SIG-M5 treated with dmso at 0.1 percent for 504 hours (cell line): Measurements from ENCODE around the gene ABCG4.
"Not testable (repeated sequence)": the region's sequence is repeated elsewhere in the genome, so short reads cannot be mapped to it uniquely, and the experiment has no call there.

Experiments
- DNase-seq: peaks from one replicate; lab custom pipeline; 2025; ENCODE audit not compliant: unreplicated experiment; lab: John Stamatoyannopoulos, UW

Gene ABCG4

GRCh38 chr11:119149018-119149785, at the start of gene ABCG4:
Gene ABCG4 (plus strand): TSS chr11:119149052. CDS start chr11:119149966, 914 bp downstream.
- no peak for DNase-seq

GRCh38 chr11:119099711-119100110, 49.1 kb upstream of the ABCG4 start:
- no peak for DNase-seq

GRCh38 chr11:119100246-119100970, 48.4 kb upstream of the ABCG4 start:
- DNase-seq, result peak; percentile 55

- DNase-seq, result no peak
Observed at GRCh38 chr11:119100994-119101758, 47.7 kb upstream of the ABCG4 start.

GRCh38 chr11:119101759-119102423, 47.0 kb upstream of the ABCG4 start, which contains the start of gene DPAGT1:
Gene DPAGT1 (minus strand): TSS chr11:119101853. CDS start chr11:119101655, 198 bp downstream.
- DNase-seq, result peak; percentile 98

GRCh38 chr11:119103161-119103664, 45.6 kb upstream of the ABCG4 start:
- not testable (repeated sequence) for DNase-seq

GRCh38 chr11:119103793-119104192, 45.1 kb upstream of the ABCG4 start:
- DNase-seq, result no peak

- DNase-seq, result peak; percentile 94
Observed at GRCh38 chr11:119106564-119107537, 42.0 kb upstream of the ABCG4 start, which contains the start of gene C2CD2L. Gene C2CD2L (plus strand): TSS chr11:119107344. CDS start chr11:119107742, 398 bp downstream.

- no peak for DNase-seq
Observed at GRCh38 chr11:119107538-119108145, 41.2 kb upstream of the ABCG4 start.

- DNase-seq, result peak; percentile 76
Observed at GRCh38 chr11:119108146-119108856, 40.6 kb upstream of the ABCG4 start.

GRCh38 chr11:119108857-119109221, 40.0 kb upstream of the ABCG4 start:
- DNase-seq, result no peak

- DNase-seq, result no peak
Observed at GRCh38 chr11:119109843-119110242, 39.0 kb upstream of the ABCG4 start.

GRCh38 chr11:119110439-119110838, 38.4 kb upstream of the ABCG4 start:
- DNase-seq, result no peak

GRCh38 chr11:119111361-119111925, 37.4 kb upstream of the ABCG4 start:
- no peak for DNase-seq

GRCh38 chr11:119112314-119113020, 36.4 kb upstream of the ABCG4 start:
- no peak for DNase-seq

GRCh38 chr11:119113716-119114115, 35.1 kb upstream of the ABCG4 start:
- DNase-seq, result no peak

GRCh38 chr11:119114351-119114750, 34.5 kb upstream of the ABCG4 start:
- no peak for DNase-seq
